ACC112 (cell line): Measurements from ENCODE around the gene C19orf18.
"Not testable (repeated sequence)": the region's sequence is repeated elsewhere in the genome, so short reads cannot be mapped to it uniquely, and the experiment has no call there.

Experiments used
- H2AFZ ChIP-seq: fragments of 200-600 bp; sonication (generic); one replicate; pipeline ENCODE4 v1.6.0; 2017; ENCODE audit warnings: antibody characterized with exemption, low read length; ENCODE audit not compliant: unreplicated experiment
- H3K27ac ChIP-seq: fragments of 200-600 bp; sonication (generic); 2 replicates; pipeline ENCODE4 v1.5.1; 2014; ENCODE audit warnings: low read depth, mild to moderate bottlenecking, antibody characterized with exemption, low read length, moderate library complexity
- H3K27me3 ChIP-seq: fragments of 200-600 bp; sonication (generic); 2 replicates; pipeline ENCODE4 v1.6.1; 2014; ENCODE audit warnings: mild to moderate bottlenecking, antibody characterized with exemption, low read length, moderate library complexity, mixed read lengths; ENCODE audit not compliant: insufficient read depth
- H3K36me3 ChIP-seq: fragments of 200-600 bp; sonication (generic); 2 replicates; pipeline ENCODE4 v1.6.1; 2016; ENCODE audit warnings: mild to moderate bottlenecking, antibody characterized with exemption, low read length, moderate library complexity, mixed read lengths; ENCODE audit not compliant: insufficient read depth
- H3K4me1 ChIP-seq: fragments of 200-600 bp; sonication (generic); one replicate; pipeline ENCODE4 v1.6.1; 2016; ENCODE audit warnings: low read length, mixed read lengths; ENCODE audit not compliant: insufficient read depth, unreplicated experiment, control insufficient read depth
- H3K4me3 ChIP-seq: fragments of 200-600 bp; sonication (generic); 2 replicates; pipeline ENCODE4 v1.5.1; 2014; ENCODE audit warnings: mild to moderate bottlenecking, low read depth, low read length
- H3K79me2 ChIP-seq: fragments of 200-600 bp; sonication (generic); one replicate; pipeline ENCODE4 v1.6.0; 2016; ENCODE audit warnings: low read length; ENCODE audit not compliant: control insufficient read depth, unreplicated experiment, insufficient read depth

Gene C19orf18

GRCh38 chr19:57974434-57974833 lies at the start of gene C19orf18:
Gene C19orf18 (minus strand): TSS chr19:57974534. CDS start chr19:57974432, 102 bp downstream.
- Histone ChIP-seq H2AFZ (no peak within 1 kb of the TSS), H3K27me3 (no peaks in the 10 kb centered on the region), H3K4me3 (no peak within 1 kb of the TSS), H3K27ac (no peak within 1 kb of the TSS), H3K79me2 (no peaks in the 10 kb centered on the region), H3K36me3 (peaks cover 29% of the 10 kb centered on the region), H3K4me1 (no peaks in the 10 kb centered on the region)

GRCh38 chr19:58022283-58022660 lies 47.9 kb upstream of the C19orf18 start:
- Histone ChIP-seq H3K4me1 (no peaks in the 10 kb centered on the region), H3K27ac (no peak overlapping the region), H3K36me3 (no peaks in the 10 kb centered on the region), H3K4me3 (no peak overlapping the region), H3K79me2 (no peaks in the 10 kb centered on the region), H2AFZ (no peak overlapping the region), H3K27me3 (no peaks in the 10 kb centered on the region)

GRCh38 chr19:58021541-58022282 lies 47.4 kb upstream of the C19orf18 start:
- H2AFZ ChIP-seq = no peak overlapping the region

GRCh38 chr19:58020129-58020528 lies 45.8 kb upstream of the C19orf18 start:
- Histone ChIP-seq H3K27ac (no peak overlapping the region), H3K27me3 (no peaks in the 10 kb centered on the region), H3K4me1 (no peaks in the 10 kb centered on the region), H3K79me2 (no peaks in the 10 kb centered on the region), H2AFZ (no peak overlapping the region), H3K4me3 (no peak overlapping the region), H3K36me3 (no peaks in the 10 kb centered on the region)

More at GRCh38 chr19:58021541-58022282, 47.4 kb upstream of the C19orf18 start:
- Histone ChIP-seq H3K36me3 (no peaks in the 10 kb centered on the region), H3K79me2 (no peaks in the 10 kb centered on the region), H3K27me3 (no peaks in the 10 kb centered on the region), H3K27ac (no peak overlapping the region), H3K4me1 (no peaks in the 10 kb centered on the region), H3K4me3 (no peak overlapping the region)

GRCh38 chr19:58014141-58014540 lies 39.8 kb upstream of the C19orf18 start:
- H3K4me1 ChIP-seq = no peaks in the 10 kb centered on the region
- H3K27ac ChIP-seq = no peak overlapping the region
- H3K79me2 ChIP-seq = no peaks in the 10 kb centered on the region
- H2AFZ ChIP-seq = no peak overlapping the region
- H3K27me3 ChIP-seq = no peaks in the 10 kb centered on the region
- no peaks in the 10 kb centered on the region for H3K36me3 ChIP-seq
- no peak overlapping the region for H3K4me3 ChIP-seq

GRCh38 chr19:58010507-58010906 lies 36.2 kb upstream of the C19orf18 start:
- H3K27me3 ChIP-seq = no peaks in the 10 kb centered on the region
- H3K36me3 ChIP-seq = peaks cover 20% of the 10 kb centered on the region
- no peak overlapping the region for H2AFZ ChIP-seq
- H3K4me3 ChIP-seq = no peak overlapping the region
- no peaks in the 10 kb centered on the region for H3K79me2 ChIP-seq
- no peaks in the 10 kb centered on the region for H3K4me1 ChIP-seq
- H3K27ac ChIP-seq = no peak overlapping the region

- H3K27me3 ChIP-seq = no peaks in the 10 kb centered on the region
- H2AFZ ChIP-seq = no peak overlapping the region
- no peaks in the 10 kb centered on the region for H3K4me1 ChIP-seq
- H3K27ac ChIP-seq = no peak overlapping the region
- H3K36me3 ChIP-seq = peaks cover 27% of the 10 kb centered on the region
- H3K79me2 ChIP-seq = no peaks in the 10 kb centered on the region
- peak overlapping the region; percentile 29; the same call in 1 of the 2 replicates for H3K4me3 ChIP-seq
These were observed 35.5 kb upstream of the C19orf18 start for GRCh38 chr19:58009666-58010301.

GRCh38 chr19:58009301-58009665 lies 34.9 kb upstream of the C19orf18 start:
- H3K79me2 ChIP-seq = peaks cover 3% of the 10 kb centered on the region
- H3K4me3 ChIP-seq = peak overlapping the region; percentile 29
- H3K36me3 ChIP-seq = peaks cover 32% of the 10 kb centered on the region
- no peak overlapping the region for H3K27ac ChIP-seq
- no peaks in the 10 kb centered on the region for H3K27me3 ChIP-seq
- no peaks in the 10 kb centered on the region for H3K4me1 ChIP-seq
- H2AFZ ChIP-seq = peak overlapping the region; percentile 25

GRCh38 chr19:58008877-58009276 lies 34.5 kb upstream of the C19orf18 start:
- not testable (repeated sequence) for H3K79me2 ChIP-seq, H3K4me1 ChIP-seq, H3K27ac ChIP-seq, H3K4me3 ChIP-seq, H3K27me3 ChIP-seq, H2AFZ ChIP-seq
- peaks cover 32% of the 10 kb centered on the region for H3K36me3 ChIP-seq

GRCh38 chr19:58007285-58007684 lies 33.0 kb upstream of the C19orf18 start:
- peaks cover 32% of the 10 kb centered on the region for H3K36me3 ChIP-seq
- no peak overlapping the region for H3K4me3 ChIP-seq
- H3K27me3 ChIP-seq = no peaks in the 10 kb centered on the region
- no peak overlapping the region for H2AFZ ChIP-seq
- H3K27ac ChIP-seq = no peak overlapping the region
- H3K4me1 ChIP-seq = no peaks in the 10 kb centered on the region
- H3K79me2 ChIP-seq = peaks cover 13% of the 10 kb centered on the region
